GM10847 (cell line): ENCODE data around the gene NKTR.

ENCODE experiments used
- POLR2A ChIP-seq: IDR thresholded peaks from 2 replicates; pipeline ENCODE4 v1.6.1; 2011; ENCODE audit not compliant: insufficient read length; ENCODE audit errors: extremely low read depth

The NKTR gene

GRCh38 chr3:42600111-42600957, at the start of gene NKTR:
Gene NKTR, plus strand, starts transcription at chr3:42600686. Its CDS starts 321 bp downstream, at chr3:42601007.
- peak; percentile 73 for TF ChIP-seq POLR2A

- no peak for TF ChIP-seq POLR2A
Measured at GRCh38 chr3:42552830-42553229, 47.7 kb upstream of the NKTR start.

GRCh38 chr3:42556089-42556632, 44.3 kb upstream of the NKTR start:
- no peak for TF ChIP-seq POLR2A

DNA sequence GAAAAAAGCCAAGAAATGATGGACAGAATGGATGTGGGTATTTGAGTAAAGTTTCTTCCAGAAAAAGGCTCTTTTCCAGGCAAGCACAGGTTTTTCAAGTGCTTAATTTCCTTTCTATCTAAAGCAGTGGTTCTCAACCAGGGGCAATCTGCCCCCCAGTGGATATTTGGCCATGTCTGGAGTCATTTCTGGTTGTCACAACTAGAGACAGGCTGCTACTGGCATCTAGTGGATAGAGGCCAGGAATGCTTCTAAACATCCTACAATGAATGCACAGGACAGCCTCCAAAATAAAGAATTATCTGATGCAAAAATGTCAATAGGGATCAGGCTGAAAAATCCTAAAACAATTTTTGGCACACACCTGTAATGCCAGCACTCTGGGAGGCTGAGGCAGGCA, 42.6 kb upstream of the NKTR start:
- no peak for TF ChIP-seq POLR2A

GRCh38 chr3:42562047-42562907, 38.2 kb upstream of the NKTR start:
- no peak for TF ChIP-seq POLR2A

- TF ChIP-seq POLR2A = no peak
Measured at GRCh38 chr3:42569593-42570142, 30.8 kb upstream of the NKTR start.

DNA sequence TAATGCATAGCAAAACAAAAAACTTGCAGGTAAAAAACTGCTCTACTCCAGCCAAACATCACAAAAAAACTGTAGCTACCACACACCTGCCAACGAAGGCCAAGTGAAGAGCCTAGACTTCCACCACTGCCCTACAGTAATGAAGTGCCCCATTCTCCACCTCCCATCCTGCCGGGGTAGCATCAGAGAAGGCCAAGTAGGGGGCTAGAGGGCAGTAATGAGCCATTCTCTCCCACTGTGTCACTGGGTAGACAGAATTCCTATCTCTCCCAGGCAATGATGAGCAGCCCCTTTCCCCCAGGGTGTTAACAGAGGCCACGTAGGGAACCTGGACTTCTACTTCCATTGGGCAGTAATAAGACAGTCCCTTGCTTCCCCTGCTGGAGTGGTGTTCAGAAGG, 28.2 kb upstream of the NKTR start:
- no peak for TF ChIP-seq POLR2A

DNA sequence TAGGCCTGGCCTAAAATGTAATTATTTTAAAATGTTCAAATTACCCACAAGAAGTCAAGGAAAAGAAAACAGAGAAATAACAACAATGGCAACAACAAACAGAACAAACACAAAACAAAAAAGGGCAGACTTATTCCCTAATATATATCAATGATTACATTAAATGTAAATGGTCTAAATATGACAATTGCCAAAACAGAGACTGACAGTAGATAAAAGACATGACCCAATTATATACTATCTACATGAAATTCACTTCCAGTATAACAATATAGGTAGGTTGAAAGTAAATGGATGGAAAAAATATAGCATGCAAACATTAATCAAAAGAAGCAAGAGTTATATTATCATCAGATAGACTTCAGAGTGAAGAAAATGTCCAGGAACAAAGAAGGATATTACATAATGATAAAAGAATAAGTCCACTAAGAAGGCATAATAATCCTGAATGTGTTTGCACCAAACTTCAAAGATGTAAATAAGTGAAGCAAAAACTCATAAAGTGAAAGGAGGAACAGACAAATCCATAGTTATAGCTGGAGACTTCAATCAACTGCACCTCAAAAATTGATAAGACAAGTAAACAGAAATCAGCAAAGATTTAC, 25.2 kb upstream of the NKTR start:
- TF ChIP-seq POLR2A = no peak

GRCh38 chr3:42578054-42578453, 22.4 kb upstream of the NKTR start:
- TF ChIP-seq POLR2A = no peak

- no peak for TF ChIP-seq POLR2A
Measured at GRCh38 chr3:42581400-42581708, 19.1 kb upstream of the NKTR start.

- peak; percentile 78 for TF ChIP-seq POLR2A
Measured at GRCh38 chr3:42581709-42582473, 18.6 kb upstream of the NKTR start, which contains the start of gene SEC22C. Gene SEC22C, minus strand, starts transcription at chr3:42581967. Its CDS starts 12,921 bp downstream, at chr3:42569046.

DNA sequence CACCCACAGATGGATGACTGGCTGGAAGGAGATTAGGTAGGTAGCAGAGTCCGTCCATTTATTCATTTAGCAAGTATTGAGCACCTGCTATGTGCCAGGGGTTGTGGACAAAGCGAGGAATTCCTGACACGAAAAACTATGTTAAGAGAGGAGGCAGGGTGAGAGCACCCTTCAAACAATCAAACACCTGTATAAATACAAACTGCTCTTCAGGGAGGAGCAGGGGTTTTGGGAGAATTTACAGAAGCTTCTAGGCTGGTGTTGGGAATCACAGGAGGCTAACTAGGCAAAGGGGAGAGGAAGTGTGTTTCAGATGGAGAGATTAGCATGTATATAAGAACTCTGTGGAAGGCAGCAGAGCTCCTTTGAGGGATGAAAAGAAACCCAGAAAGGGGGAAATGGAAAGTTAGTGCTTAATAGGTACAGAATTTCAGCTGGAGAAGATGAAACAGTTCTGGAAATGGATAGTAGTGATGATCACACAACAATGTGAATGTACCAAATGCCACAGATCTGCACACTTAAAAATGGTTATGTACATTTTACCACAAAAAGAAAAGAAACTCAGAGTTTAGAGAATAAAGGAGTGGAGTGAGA, 17.9 kb upstream of the NKTR start:
- TF ChIP-seq POLR2A = no peak

DNA sequence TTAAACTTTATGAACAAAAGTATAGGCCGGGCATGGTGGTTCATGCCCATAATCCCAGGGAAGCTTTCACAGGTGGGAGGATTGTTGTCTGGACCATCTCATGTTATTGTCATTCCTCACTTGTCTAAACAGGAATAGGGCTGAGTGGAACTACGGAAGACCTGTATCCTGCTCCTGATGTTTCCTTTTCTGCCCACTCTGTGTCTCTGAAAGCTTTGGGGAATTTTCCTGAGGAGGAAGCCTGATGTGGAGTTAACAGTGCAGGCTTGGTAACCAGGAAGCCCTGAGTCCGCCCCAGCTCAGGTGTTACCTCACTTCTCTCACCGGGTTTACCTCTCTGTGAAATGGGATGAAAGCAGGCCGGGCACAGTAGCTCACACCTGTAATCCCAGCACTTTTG, 11.9 kb upstream of the NKTR start:
- TF ChIP-seq POLR2A = no peak
